ENCODE results near the gene ADH1C.
"Not testable (repeated sequence)": the region's sequence is repeated elsewhere in the genome, so short reads cannot be mapped to it uniquely, and the experiment has no call there.

GRCh38 chr4:99356149-99356548 lies 3.6 kb upstream of the ADH1C start:
- not testable (repeated sequence) for TF ChIP-seq EZH2 (IDR thresholded peaks at IDR 0.05; ENCODE audit: borderline replicate concordance, low read length); CTCF (conservative IDR thresholded peaks at IDR 0.05 in 1 of 2, IDR thresholded peaks at IDR 0.05 in 1 of 2; ENCODE audit: extremely low read depth in 1 of 2, insufficient read depth in 1 of 2, low read depth in 1 of 2, low read length in 2 of 2)

Measured in mammary epithelial cell (primary cell).